Esophagus muscularis mucosa (tissue), 4 donors: Measurements from ENCODE around the gene CEP41.

ENCODE experiments used
- EP300 ChIP-seq: sonication (generic); formaldehyde crosslinking; IDR thresholded peaks from one replicate; pipeline ENCODE4 v1.6.1; 2017; ENCODE audit warnings: antibody characterized with exemption
- POLR2A ChIP-seq: fragments of 450-650 bp; IDR thresholded peaks from one replicate; pipeline ENCODE4 v1.6.1; 2017; ENCODE audit warnings: antibody characterized with exemption, moderate library complexity, mild to moderate bottlenecking, low read depth
- POLR2AphosphoS5 ChIP-seq, 2 donors: sonication (generic); formaldehyde crosslinking; IDR thresholded peaks; one replicate each; pipeline ENCODE4 v1.6.1; 2017; ENCODE audit warnings: antibody characterized with exemption in 2 of 2
- TF ChIP-seq, protein P1 (sequence below), 3 experiments: fragments of 200-600 bp in 2 of 3; fragments of 450-650 bp in 1 of 3; sonication (generic) in 2 of 3; IDR thresholded peaks; one replicate each; pipeline ENCODE4 v1.5.1; 2017 to 2019; ENCODE audit warnings: antibody characterized with exemption in 3 of 3, mild to moderate bottlenecking in 2 of 3, moderate library complexity in 1 of 3

DNA sequence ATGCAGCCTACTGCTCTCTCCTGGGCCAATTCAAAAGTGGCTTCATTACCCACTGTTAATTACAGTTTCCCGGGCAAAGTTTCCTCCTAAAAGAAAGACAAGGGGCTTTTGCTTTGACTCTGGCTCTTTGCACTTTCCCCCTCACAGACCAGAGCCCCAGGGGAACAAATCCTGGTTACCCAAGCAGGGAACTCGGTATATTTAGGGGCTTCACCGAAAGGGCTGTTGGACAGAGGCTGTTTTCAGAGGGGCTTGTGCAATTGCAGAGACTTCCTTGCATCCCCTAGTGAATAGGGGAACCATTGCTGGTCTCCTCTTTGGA lies 53.5 kb downstream of the CEP41 start:
- TF ChIP-seq, protein P1, sequence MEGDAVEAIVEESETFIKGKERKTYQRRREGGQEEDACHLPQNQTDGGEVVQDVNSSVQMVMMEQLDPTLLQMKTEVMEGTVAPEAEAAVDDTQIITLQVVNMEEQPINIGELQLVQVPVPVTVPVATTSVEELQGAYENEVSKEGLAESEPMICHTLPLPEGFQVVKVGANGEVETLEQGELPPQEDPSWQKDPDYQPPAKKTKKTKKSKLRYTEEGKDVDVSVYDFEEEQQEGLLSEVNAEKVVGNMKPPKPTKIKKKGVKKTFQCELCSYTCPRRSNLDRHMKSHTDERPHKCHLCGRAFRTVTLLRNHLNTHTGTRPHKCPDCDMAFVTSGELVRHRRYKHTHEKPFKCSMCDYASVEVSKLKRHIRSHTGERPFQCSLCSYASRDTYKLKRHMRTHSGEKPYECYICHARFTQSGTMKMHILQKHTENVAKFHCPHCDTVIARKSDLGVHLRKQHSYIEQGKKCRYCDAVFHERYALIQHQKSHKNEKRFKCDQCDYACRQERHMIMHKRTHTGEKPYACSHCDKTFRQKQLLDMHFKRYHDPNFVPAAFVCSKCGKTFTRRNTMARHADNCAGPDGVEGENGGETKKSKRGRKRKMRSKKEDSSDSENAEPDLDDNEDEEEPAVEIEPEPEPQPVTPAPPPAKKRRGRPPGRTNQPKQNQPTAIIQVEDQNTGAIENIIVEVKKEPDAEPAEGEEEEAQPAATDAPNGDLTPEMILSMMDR (IDR thresholded peaks at IDR 0.05), result no peak
- TF ChIP-seq EP300 (no peak), POLR2A (no peak), POLR2AphosphoS5 (IDR thresholded peaks at IDR 0.05) (no peak)
